ENCODE data around the gene DDB1.
"Not testable (repeated sequence)": the region's sequence is repeated elsewhere in the genome, so short reads cannot be mapped to it uniquely, and the experiment has no call there.

DDB1 gene

GRCh38 chr11:61267437-61267841, 65.5 kb downstream of the DDB1 start:
- no peak for DNase-seq

- DNase-seq: no peak
Observed at GRCh38 chr11:61266602-61267001, 66.3 kb downstream of the DDB1 start.

- DNase-seq: no peak
Observed at GRCh38 chr11:61265357-61265756, 67.5 kb downstream of the DDB1 start.

- DNase-seq: no peak
Observed at GRCh38 chr11:61264795-61265194, 68.1 kb downstream of the DDB1 start.

GRCh38 chr11:61264371-61264770, 68.5 kb downstream of the DDB1 start:
- no peak for DNase-seq

- DNase-seq: no peak
Observed at GRCh38 chr11:61259363-61259762, 73.5 kb downstream of the DDB1 start.

GRCh38 chr11:61258546-61258945, 74.4 kb downstream of the DDB1 start:
- no peak for DNase-seq

- no peak for DNase-seq
Observed at GRCh38 chr11:61256710-61257482, 76.0 kb downstream of the DDB1 start.

- DNase-seq: peak; percentile 61
Observed at GRCh38 chr11:61254403-61255025, 78.4 kb downstream of the DDB1 start.

- DNase-seq: not testable (repeated sequence)
Observed at GRCh38 chr11:61252332-61252731, 80.6 kb downstream of the DDB1 start.

- DNase-seq: not testable (repeated sequence)
Observed at GRCh38 chr11:61250796-61251765, 81.8 kb downstream of the DDB1 start.
